K562 (cell line): ENCODE measurements around the gene CIAO2B. TPM values are rescaled to one million over a fixed set of nuclear protein-coding genes. Genes with fewer than 3 reads are reported as not detected.

Source experiments
- ATAC-seq: fragments of 200-7000 bp; cut with Tn5 transposase; 3 replicates; pipeline ENCODE4 v1.9.1; 2020; ENCODE audit warnings: moderate library complexity
- BruUV-seq: library from RNA; stranded (reverse); fragments of 400-500 nt; replicated peaks from 2 replicates; lab custom pipeline; 2021; lab: Mats Ljungman, UMichigan
- CTCF ChIA-PET: fragments of 300-600 bp; formaldehyde crosslinking; extraction: SDS; loops from one replicate; lab custom pipeline; 2021; ENCODE audit warnings: low intra/inter-chr PET ratio; lab: Yijun Ruan, JAX
- POLR2A ChIA-PET: fragments of 300-600, 350-650 bp; sonication (Branson Sonifier 250); formaldehyde crosslinking; extraction: SDS; loops from one replicate; lab custom pipeline; 2021; ENCODE audit warnings: antibody characterized with exemption, inconsistent platforms; lab: Yijun Ruan, JAX
- DNase-seq, 4 experiments: peaks; one replicate each; pipeline versions ENCODE4 v3.0.0 to v3.0.0-alpha.2; 2011 to 2018; ENCODE audit warnings: low spot score in 3 of 4, mixed read lengths in 3 of 4; ENCODE audit errors: extremely low read depth in 1 of 4
- FAIRE-seq: peaks from 2 replicates; lab custom pipeline; 2011; peaks lifted over from hg19 to GRCh38; lab: Jason Lieb, UNC
- H2AFZ ChIP-seq: 2 replicates; pipeline ENCODE4 v1.6.0; 2011; ENCODE audit warnings: low read depth, low read length, control low read depth, inconsistent platforms
- H3K27ac ChIP-seq: fragments of 200-600 bp; 3 replicates; pipeline ENCODE4 v1.8.0; 2011; ENCODE audit warnings: low read depth, mild to moderate bottlenecking, control low read depth, inconsistent platforms, low read length, moderate library complexity, mixed read lengths; ENCODE audit errors: extremely low read depth
- H3K27me3 ChIP-seq, 2 experiments: fragments of 300-600 bp in 1 of 2; 2 replicates in 1 of 2; 3 replicates in 1 of 2; pipeline versions ENCODE4 v1.6.0 to v1.8.0; 2011; ENCODE audit warnings: inconsistent platforms in 2 of 2, low read length in 2 of 2, mild to moderate bottlenecking in 1 of 2, mixed read lengths in 1 of 2, moderate library complexity in 1 of 2; ENCODE audit not compliant: control insufficient read depth in 2 of 2, insufficient read depth in 2 of 2
- H3K36me3 ChIP-seq: fragments of 300-600 bp; 3 replicates; pipeline ENCODE4 v1.8.0; 2011; ENCODE audit warnings: mild to moderate bottlenecking, low read length, inconsistent platforms; ENCODE audit not compliant: control insufficient read depth, insufficient read depth
- H3K4me1 ChIP-seq, 2 experiments: fragments of 200-600 bp in 1 of 2; replicated peaks in 1 of 2; 2 replicates in 1 of 2; 3 replicates in 1 of 2; pipeline versions ENCODE4 v1.5.1 to v1.8.0; 2011; ENCODE audit warnings: inconsistent platforms in 2 of 2, low read length in 2 of 2, mild to moderate bottlenecking in 1 of 2, mixed read lengths in 1 of 2, moderate library complexity in 1 of 2; ENCODE audit not compliant: control insufficient read depth in 2 of 2, insufficient read depth in 2 of 2
- H3K4me2 ChIP-seq: 2 replicates; pipeline ENCODE4 v1.6.1; 2011; ENCODE audit warnings: low read length, control low read depth, inconsistent platforms, mixed read lengths; ENCODE audit not compliant: insufficient read depth
- H3K4me3 ChIP-seq: fragments of 200-600 bp; sonication (generic), shearing (Covaris generic); 2 replicates; pipeline ENCODE4 v1.5.1; 2016; ENCODE audit warnings: control low read depth, inconsistent platforms
- H3K79me2 ChIP-seq: fragments of 200-600 bp; 3 replicates; pipeline ENCODE4 v1.8.0; 2011; ENCODE audit warnings: low read length, inconsistent platforms; ENCODE audit not compliant: control insufficient read depth, insufficient read depth
- H3K9ac ChIP-seq, 2 experiments: 2 replicates each; pipeline versions ENCODE4 v1.6.0 to v1.6.1; 2011; ENCODE audit warnings: low read depth in 2 of 2, low read length in 2 of 2, control low read depth in 1 of 2, inconsistent platforms in 1 of 2, mild to moderate bottlenecking in 1 of 2, mixed read lengths in 1 of 2; ENCODE audit not compliant: insufficient read depth in 1 of 2
- H3K9me1 ChIP-seq: one replicate; pipeline ENCODE4 v1.6.0; 2011; ENCODE audit warnings: inconsistent platforms, mild to moderate bottlenecking, low read length, moderate library complexity; ENCODE audit not compliant: control insufficient read depth, insufficient read depth
- H3K9me3 ChIP-seq: replicated peaks from 2 replicates; pipeline ENCODE4 v1.5.1; 2011; ENCODE audit warnings: low read depth, low read length, inconsistent platforms; ENCODE audit not compliant: control insufficient read depth, insufficient read depth
- H4K20me1 ChIP-seq: replicated peaks from 2 replicates; pipeline ENCODE4 v1.6.1; 2011; ENCODE audit warnings: low read length, inconsistent platforms, mixed read lengths; ENCODE audit not compliant: control insufficient read depth, insufficient read depth
- CBX2 ChIP-seq: fragments of 200-600 bp; sonication (generic); IDR thresholded peaks from one replicate; pipeline ENCODE4 v1.6.1; 2012; ENCODE audit warnings: mild to moderate bottlenecking, low read length, inconsistent platforms; ENCODE audit not compliant: insufficient read depth, poor library complexity, severe bottlenecking
- GTF2E2 ChIP-seq: fragments of 200-800 bp; sonication (Bioruptor generic); IDR thresholded peaks from 2 replicates; pipeline ENCODE4 v1.6.1; 2016; ENCODE audit warnings: missing genetic modification characterization, missing compliant biosample characterization
- KLF10 ChIP-seq: fragments of 250-450 bp; sonication (Bioruptor Pico); IDR thresholded peaks from 2 replicates; pipeline ENCODE4 v1.6.1; 2021; ENCODE audit warnings: matching md5 sums
- LEF1 ChIP-seq: fragments of 450-650 bp; IDR thresholded peaks from 2 replicates; pipeline ENCODE4 v1.6.1; 2016; ENCODE audit warnings: mild to moderate bottlenecking
- MCM2 ChIP-seq: fragments of 450-650 bp; IDR thresholded peaks from 2 replicates; pipeline ENCODE4 v1.6.1; 2017; ENCODE audit warnings: low read depth, mild to moderate bottlenecking
- RUNX1 ChIP-seq: sonication (generic); IDR thresholded peaks from 2 replicates; pipeline ENCODE4 v1.6.1; 2016; ENCODE audit warnings: antibody characterized with exemption, low read depth
- SAP30 ChIP-seq: fragments of 200-600 bp; sonication (generic); IDR thresholded peaks from 2 replicates; pipeline ENCODE4 v1.6.1; 2012; ENCODE audit warnings: borderline replicate concordance, low read depth, mild to moderate bottlenecking, moderate library complexity, low read length, control low read depth, inconsistent platforms; ENCODE audit not compliant: insufficient read depth, poor library complexity, severe bottlenecking
- SMARCA4 ChIP-seq: fragments of 450-650 bp; IDR thresholded peaks from 2 replicates; pipeline ENCODE4 v1.6.1; 2016
- STAT5A ChIP-seq: IDR thresholded peaks from 2 replicates; pipeline ENCODE4 v1.6.1; 2012; ENCODE audit warnings: low read length, inconsistent platforms, borderline replicate concordance
- ZBTB8A ChIP-seq: fragments of 450-650 bp; IDR thresholded peaks from 2 replicates; pipeline ENCODE4 v1.6.1; 2018; ENCODE audit warnings: mild to moderate bottlenecking, moderate library complexity; ENCODE audit not compliant: partially characterized antibody
- ZC3H11A ChIP-seq: IDR thresholded peaks from 2 replicates; pipeline ENCODE4 v1.6.1; 2012; ENCODE audit warnings: low read depth, low read length, improper control_type of control experiment
- ZFX ChIP-seq: sonication (generic); formaldehyde crosslinking; IDR thresholded peaks from 2 replicates; pipeline ENCODE4 v1.8.0; 2022; ENCODE audit warnings: mild to moderate bottlenecking, missing genetic modification reagents, moderate library complexity
- ZNF778 ChIP-seq: fragments of 450-650 bp; formaldehyde crosslinking; IDR thresholded peaks from 2 replicates; pipeline ENCODE4 v1.4.0; 2020; ENCODE audit warnings: mild to moderate bottlenecking, moderate library complexity
- WGBS: fragments of 100-300 bp; shearing (Covaris generic); methylation state at CpG from one replicate; pipeline ENCODE4 v1.1.6; 2016; ENCODE audit warnings: low coverage, mixed read lengths; ENCODE audit not compliant: insufficient coverage; ENCODE audit errors: missing lambda C conversion rate; 5-methylcytosine and 5-hydroxymethylcytosine counted together
- in situ Hi-C: fragments of 300-500 bp; cut with MboI; formaldehyde crosslinking; loops from 4 replicates; pipeline ENCODE4 v1.15.0; 2018; ENCODE audit warnings: inconsistent platforms, mixed read lengths
- intact Hi-C: fragments of 100-400 bp; cut with micrococcal nuclease; formaldehyde crosslinking; loops from 2 replicates; pipeline ENCODE4 v1.14.2; 2022
- polyA plus RNA-seq, 8 experiments: library from polyadenylated mRNA; depleted of rRNA in 4 of 8; stranded (reverse) in 5 of 8; unstranded in 3 of 8; fragments of >200 nt; fragmentation: Nextera tagmentation in 2 of 8; fragmentation: Illumina TruSeq in 1 of 8; extraction: Ambion mirVana in 2 of 8; extraction: Trizol in 1 of 8; gene quantifications; 2 replicates each; pipeline versions ENCODE4 v1.2.1 to v1.2.3, GENCODE V29; 2011 to 2014; ENCODE audit warnings: inconsistent platforms in 1 of 8, missing spikeins in 1 of 8
- total RNA-seq, 7 experiments: library from RNA; depleted of rRNA in 6 of 7; stranded (reverse); fragments of >200 nt in 6 of 7; fragmentation: Illumina TruSeq in 2 of 7; extraction: Trizol in 2 of 7; gene quantifications; 2 replicates each; pipeline versions ENCODE4 v1.2.1 to v1.2.3, GENCODE V29; 2011 to 2021; ENCODE audit warnings: low replicate concordance in 1 of 7
- TF ChIP-seq, protein P1 (sequence below): fragments of 250-450 bp; sonication (Bioruptor Pico); IDR thresholded peaks from 2 replicates; pipeline ENCODE4 v1.4.0; 2020; ENCODE audit warnings: mild to moderate bottlenecking, moderate library complexity
- TF ChIP-seq, protein P2 (sequence below): IDR thresholded peaks from 3 replicates; pipeline ENCODE4 v1.6.1; 2011; ENCODE audit warnings: borderline replicate concordance, mild to moderate bottlenecking, moderate library complexity; ENCODE audit not compliant: insufficient read length; ENCODE audit errors: extremely low read depth

Gene CIAO2B
- total and polyA plus RNA-seq, 9 of the 15 experiments (the other 6 are each of a cell fraction or from before 2014, with no cell fraction given), result 86.8 to 182 (median 113) TPM

DNA sequence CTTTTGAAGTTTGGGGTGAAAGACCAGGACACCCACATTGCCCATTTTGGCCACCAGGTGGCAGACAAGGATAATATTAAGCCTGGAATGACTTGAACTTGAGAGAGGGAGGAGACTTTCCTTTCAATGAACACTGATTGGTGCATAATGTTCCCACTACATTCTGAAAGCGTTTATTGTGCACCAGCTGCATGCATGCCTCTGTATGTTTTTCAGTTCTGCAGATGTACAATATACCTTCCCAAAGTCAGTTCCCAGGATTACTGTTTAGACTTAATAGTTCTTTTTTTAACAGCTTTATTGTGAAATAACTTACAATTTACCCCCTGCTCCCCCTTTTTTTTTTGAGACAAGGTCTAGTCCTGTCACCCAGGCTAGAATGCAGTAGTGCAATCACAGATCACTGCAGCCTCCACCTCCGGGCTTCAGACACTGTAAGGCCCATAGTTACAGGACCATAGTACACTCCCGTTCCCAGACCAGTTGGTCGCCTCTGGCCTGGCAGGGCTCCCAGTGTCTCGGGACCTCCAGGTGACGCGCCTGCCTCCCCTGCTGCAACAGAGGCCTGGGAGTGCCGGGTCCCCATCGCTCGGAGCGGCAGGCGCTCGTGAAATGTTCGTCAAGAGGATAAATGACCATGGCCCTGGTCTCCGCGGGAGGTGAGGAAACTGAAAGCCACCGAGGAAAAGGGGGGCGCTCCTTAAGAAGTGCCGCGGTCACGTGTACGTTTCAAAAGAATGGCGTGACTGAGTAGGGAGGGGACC, 13.3 kb upstream of the CIAO2B start:
- FAIRE-seq, result peak; percentile 100
- Histone ChIP-seq H3K9me1 (no peaks in the 10 kb centered on the region), H3K4me1 (peaks cover 0 to 16% of the 10 kb centered on the region in 2 experiments; a peak in 1 of 5 replicates), H3K27ac (no peak overlapping the region), H4K20me1 (no peaks in the 10 kb centered on the region), H3K36me3 (peaks cover 15% of the 10 kb centered on the region; the same call in 1 of the 3 replicates), H3K27me3 (no peaks in the 10 kb centered on the region), H3K79me2 (no peaks in the 10 kb centered on the region), H2AFZ (peak overlapping the region; percentile 51; the same call in 1 of the 2 replicates), H3K9ac (no peak overlapping the region; a peak in 1 of 4 replicates), H3K9me3 (peaks cover 2% of the 10 kb centered on the region), H3K4me3 (no peak overlapping the region), H3K4me2 (no peak overlapping the region)
- in situ Hi-C loops (no loop called here), intact Hi-C loops (loop anchor here (2.0 to 5.0 kb wide), 3 partner anchors 29 to 155 kb away; no protein-coding TSS in a partner anchor)
- no TSS peak for BruUV-seq
- ChIA-PET CTCF (interaction anchor here (0.7 to 2.4 kb wide), 3 partner anchors 53 to 331 kb away, joined by 4 to 9 read pairs (median 6); no protein-coding TSS in a partner anchor), POLR2A (interaction anchor here (0.6 kb wide), 1 partner anchor 271 kb away, joined by 3 read pairs; no protein-coding TSS in a partner anchor)
- WGBS, result 21% methylated on average over 14 of the region's 23 CpGs
- peak; percentile 94 for ATAC-seq
- peak; percentile 81 to 89 (median 86) for DNase-seq
- TF ChIP-seq STAT5A, result no peak
- no peak for TF ChIP-seq GTF2E2 (tag)
- no peak for TF ChIP-seq MCM2
- TF ChIP-seq LEF1, result no peak
- no peak for TF ChIP-seq ZC3H11A
- no peak for TF ChIP-seq ZBTB8A
- 0 out of 2 replicates have a peak, but pooled peaks have one; percentile 24 for TF ChIP-seq SMARCA4
- TF ChIP-seq ZFX, result no peak
- TF ChIP-seq RUNX1, result no peak
- TF ChIP-seq SAP30, result no peak
- no peak for TF ChIP-seq KLF10 (CRISPR knock-in tag)
- TF ChIP-seq, protein P1, sequence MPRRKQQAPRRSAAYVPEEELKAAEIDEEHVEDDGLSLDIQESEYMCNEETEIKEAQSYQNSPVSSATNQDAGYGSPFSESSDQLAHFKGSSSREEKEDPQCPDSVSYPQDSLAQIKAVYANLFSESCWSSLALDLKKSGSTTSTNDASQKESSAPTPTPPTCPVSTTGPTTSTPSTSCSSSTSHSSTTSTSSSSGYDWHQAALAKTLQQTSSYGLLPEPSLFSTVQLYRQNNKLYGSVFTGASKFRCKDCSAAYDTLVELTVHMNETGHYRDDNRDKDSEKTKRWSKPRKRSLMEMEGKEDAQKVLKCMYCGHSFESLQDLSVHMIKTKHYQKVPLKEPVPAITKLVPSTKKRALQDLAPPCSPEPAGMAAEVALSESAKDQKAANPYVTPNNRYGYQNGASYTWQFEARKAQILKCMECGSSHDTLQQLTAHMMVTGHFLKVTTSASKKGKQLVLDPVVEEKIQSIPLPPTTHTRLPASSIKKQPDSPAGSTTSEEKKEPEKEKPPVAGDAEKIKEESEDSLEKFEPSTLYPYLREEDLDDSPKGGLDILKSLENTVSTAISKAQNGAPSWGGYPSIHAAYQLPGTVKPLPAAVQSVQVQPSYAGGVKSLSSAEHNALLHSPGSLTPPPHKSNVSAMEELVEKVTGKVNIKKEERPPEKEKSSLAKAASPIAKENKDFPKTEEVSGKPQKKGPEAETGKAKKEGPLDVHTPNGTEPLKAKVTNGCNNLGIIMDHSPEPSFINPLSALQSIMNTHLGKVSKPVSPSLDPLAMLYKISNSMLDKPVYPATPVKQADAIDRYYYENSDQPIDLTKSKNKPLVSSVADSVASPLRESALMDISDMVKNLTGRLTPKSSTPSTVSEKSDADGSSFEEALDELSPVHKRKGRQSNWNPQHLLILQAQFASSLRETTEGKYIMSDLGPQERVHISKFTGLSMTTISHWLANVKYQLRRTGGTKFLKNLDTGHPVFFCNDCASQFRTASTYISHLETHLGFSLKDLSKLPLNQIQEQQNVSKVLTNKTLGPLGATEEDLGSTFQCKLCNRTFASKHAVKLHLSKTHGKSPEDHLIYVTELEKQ (CRISPR knock-in tag), result no peak
- no peak for TF ChIP-seq ZNF778 (CRISPR knock-in tag)
- TF ChIP-seq, protein P2, sequence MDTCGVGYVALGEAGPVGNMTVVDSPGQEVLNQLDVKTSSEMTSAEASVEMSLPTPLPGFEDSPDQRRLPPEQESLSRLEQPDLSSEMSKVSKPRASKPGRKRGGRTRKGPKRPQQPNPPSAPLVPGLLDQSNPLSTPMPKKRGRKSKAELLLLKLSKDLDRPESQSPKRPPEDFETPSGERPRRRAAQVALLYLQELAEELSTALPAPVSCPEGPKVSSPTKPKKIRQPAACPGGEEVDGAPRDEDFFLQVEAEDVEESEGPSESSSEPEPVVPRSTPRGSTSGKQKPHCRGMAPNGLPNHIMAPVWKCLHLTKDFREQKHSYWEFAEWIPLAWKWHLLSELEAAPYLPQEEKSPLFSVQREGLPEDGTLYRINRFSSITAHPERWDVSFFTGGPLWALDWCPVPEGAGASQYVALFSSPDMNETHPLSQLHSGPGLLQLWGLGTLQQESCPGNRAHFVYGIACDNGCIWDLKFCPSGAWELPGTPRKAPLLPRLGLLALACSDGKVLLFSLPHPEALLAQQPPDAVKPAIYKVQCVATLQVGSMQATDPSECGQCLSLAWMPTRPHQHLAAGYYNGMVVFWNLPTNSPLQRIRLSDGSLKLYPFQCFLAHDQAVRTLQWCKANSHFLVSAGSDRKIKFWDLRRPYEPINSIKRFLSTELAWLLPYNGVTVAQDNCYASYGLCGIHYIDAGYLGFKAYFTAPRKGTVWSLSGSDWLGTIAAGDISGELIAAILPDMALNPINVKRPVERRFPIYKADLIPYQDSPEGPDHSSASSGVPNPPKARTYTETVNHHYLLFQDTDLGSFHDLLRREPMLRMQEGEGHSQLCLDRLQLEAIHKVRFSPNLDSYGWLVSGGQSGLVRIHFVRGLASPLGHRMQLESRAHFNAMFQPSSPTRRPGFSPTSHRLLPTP, result no peak
- TF ChIP-seq CBX2, result no peak
